Fibroblast of the aortic adventitia (primary cell): ENCODE results near the gene MTNR1B. TPM values are rescaled to one million over a fixed set of nuclear protein-coding genes. Genes with fewer than 3 reads are reported as not detected.

Source experiments
- DNase-seq: peaks from one replicate; pipeline ENCODE4 v3.0.0-alpha.2; 2010; ENCODE audit warnings: low read depth
- H3K4me3 ChIP-seq: 2 replicates; pipeline ENCODE4 v1.5.1; 2011; ENCODE audit warnings: low read depth, mild to moderate bottlenecking, control low read depth, low read length, moderate library complexity
- total RNA-seq: library from RNA; depleted of rRNA; stranded (reverse); fragments of >200 nt; gene quantifications from 2 replicates; pipeline ENCODE4 v1.2.3, GENCODE V29; 2012; ENCODE audit warnings: low replicate concordance
- TF ChIP-seq, protein P1 (sequence below): IDR thresholded peaks from 2 replicates; pipeline ENCODE4 v1.5.1; 2011; ENCODE audit warnings: mild to moderate bottlenecking, low read length, control low read depth, inconsistent platforms; ENCODE audit not compliant: insufficient read depth

MTNR1B gene
- total RNA-seq, 1 donor = not detected

GRCh38 chr11:92975285-92975684 lies 5.8 kb downstream of the MTNR1B start:
- H3K4me3 ChIP-seq = no peak overlapping the region
- TF ChIP-seq, protein P1, sequence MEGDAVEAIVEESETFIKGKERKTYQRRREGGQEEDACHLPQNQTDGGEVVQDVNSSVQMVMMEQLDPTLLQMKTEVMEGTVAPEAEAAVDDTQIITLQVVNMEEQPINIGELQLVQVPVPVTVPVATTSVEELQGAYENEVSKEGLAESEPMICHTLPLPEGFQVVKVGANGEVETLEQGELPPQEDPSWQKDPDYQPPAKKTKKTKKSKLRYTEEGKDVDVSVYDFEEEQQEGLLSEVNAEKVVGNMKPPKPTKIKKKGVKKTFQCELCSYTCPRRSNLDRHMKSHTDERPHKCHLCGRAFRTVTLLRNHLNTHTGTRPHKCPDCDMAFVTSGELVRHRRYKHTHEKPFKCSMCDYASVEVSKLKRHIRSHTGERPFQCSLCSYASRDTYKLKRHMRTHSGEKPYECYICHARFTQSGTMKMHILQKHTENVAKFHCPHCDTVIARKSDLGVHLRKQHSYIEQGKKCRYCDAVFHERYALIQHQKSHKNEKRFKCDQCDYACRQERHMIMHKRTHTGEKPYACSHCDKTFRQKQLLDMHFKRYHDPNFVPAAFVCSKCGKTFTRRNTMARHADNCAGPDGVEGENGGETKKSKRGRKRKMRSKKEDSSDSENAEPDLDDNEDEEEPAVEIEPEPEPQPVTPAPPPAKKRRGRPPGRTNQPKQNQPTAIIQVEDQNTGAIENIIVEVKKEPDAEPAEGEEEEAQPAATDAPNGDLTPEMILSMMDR = no peak
- no peak for DNase-seq

DNA sequence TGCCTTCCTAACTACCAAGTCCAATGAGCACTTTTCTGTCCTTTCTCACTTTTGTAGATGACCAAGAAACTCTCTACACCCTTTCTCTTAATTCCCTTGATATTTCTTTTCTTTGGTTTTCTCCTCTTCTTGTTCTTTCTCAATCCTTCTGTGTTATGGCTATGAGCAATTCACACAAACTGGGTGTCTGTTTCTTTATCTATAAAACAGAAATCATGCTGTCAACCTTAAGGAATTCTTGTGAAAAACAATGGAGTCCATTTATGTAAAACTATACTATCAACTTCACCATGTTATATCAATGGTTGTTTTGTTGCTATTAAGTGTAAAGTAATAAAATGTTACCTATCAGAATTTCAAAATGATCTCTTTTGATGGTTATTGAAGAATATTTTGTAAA lies 7.2 kb downstream of the MTNR1B start:
- TF ChIP-seq, protein P1 = no peak
- H3K4me3 ChIP-seq = no peak overlapping the region
- no peak for DNase-seq

DNA sequence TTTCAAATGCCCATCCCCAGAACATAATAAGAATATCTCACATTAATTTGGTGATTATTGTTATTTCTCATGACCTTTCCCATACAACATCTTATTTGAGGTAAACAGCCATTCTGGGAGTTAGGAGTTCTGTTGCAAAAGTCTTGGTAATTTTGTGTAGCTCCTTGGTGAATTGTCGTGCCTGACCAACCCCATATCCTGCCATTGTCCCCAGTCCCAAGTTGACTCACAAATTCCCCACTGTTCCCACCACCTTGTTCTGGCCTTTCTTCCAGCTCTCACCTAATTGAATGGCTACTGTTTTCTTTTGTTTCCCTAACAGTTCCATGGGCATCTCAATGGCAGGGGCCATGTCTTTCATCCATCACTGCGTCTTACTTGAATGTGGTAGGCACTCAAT lies 8.0 kb downstream of the MTNR1B start:
- no peak overlapping the region for H3K4me3 ChIP-seq
- no peak for DNase-seq
- TF ChIP-seq, protein P1 = no peak

DNA sequence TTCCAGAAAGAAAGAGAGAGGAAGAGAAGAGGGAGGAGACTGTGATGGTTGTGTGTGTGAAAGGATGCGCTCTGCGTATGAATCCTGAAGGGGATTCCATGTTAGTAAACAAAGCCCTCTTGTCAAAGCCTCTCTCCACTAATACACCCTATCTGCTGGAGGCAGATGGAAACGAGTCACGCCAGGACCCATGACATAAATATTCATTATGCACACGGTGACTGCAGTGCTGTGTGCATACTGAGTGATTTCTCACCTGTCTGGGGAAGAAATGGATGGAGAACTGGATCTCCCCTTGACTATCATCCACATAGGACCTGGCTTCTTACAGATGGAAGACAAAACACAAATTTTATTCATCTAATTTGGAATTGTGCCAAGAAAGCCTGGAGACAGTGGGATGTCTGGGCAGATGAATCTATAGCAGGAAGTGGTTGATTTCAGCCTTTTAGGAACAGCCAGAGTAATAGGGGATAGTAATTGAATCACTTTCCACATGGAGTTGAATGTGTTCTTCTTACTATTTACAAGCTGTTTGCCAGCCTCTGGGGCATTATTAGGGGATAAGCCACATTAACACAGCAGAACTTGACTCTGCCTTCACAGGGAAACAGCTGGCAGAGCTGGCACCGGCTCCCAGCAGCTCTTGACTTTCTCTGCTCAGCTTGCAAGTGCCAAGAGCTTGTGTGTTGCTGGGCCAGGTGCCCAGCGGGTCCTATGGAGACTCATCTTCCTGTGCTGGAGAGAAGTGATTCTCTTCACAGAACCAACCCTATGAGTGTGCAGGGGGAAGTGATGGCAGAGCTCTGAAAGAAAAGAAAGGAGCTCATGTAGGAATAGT lies 9.0 kb downstream of the MTNR1B start:
- no peak for DNase-seq
- H3K4me3 ChIP-seq = no peak overlapping the region
- TF ChIP-seq, protein P1 = no peak

DNA sequence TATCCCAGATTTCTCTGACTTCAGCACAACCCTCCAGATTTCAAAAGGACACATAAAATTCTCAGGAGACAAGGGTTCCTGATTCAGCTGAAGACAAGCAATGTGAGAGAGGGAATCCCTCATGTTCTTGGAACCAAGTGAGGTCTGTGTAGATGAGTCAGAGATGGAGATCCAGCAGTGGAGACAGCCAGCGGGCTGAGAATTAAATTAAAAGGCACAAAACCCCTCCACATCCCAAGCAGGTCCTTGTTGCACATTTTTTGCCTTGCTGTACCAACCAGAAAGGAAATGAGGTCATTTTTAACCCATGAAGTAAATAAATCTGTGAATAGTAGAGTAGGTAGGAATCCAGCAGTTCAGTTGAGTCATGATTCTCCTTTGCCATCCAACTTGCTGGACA lies 9.7 kb downstream of the MTNR1B start:
- TF ChIP-seq, protein P1 = no peak
- DNase-seq = no peak
- no peak overlapping the region for H3K4me3 ChIP-seq

DNA sequence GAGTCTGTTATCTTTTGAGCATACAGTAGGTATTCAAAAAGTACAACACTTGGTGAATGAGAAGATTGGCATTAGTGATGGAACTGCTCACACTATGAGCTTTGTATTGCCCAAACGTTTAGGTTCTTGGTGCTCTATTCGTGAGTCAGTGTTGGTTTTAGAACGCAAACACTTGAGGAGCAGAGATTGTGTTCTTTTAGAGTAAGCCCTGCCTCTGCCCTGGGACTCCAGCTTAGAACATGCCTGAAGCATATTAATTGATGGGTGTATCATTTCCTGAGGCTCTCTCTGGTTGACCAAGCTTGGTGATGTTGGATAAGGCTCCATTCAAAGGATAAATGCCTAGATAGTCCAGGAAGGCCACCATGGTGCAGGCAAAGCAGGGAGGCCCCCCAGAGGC lies 10.9 kb downstream of the MTNR1B start:
- DNase-seq = no peak
- TF ChIP-seq, protein P1 = no peak
- H3K4me3 ChIP-seq = no peak overlapping the region
